IMR-90 (cell line): ENCODE results near the gene CC2D2A. TPM values are rescaled to one million over a fixed set of nuclear protein-coding genes. Genes with fewer than 3 reads are reported as not detected.

Source experiments
- ATAC-seq: fragments of 200-7000 bp; cut with Tn5 transposase; 2 replicates; pipeline ENCODE4 v1.9.1; 2020; ENCODE audit warnings: low read depth, mild to moderate bottlenecking, moderate library complexity
- BruUV-seq: library from RNA; stranded (reverse); fragments of 400-500 nt; replicated peaks from 2 replicates; lab custom pipeline; 2021; lab: Mats Ljungman, UMichigan
- CTCF ChIA-PET: fragments of 300-600 bp; formaldehyde crosslinking; extraction: SDS; loops from one replicate; lab custom pipeline; 2021; ENCODE audit warnings: antibody characterized with exemption; lab: Yijun Ruan, JAX
- POLR2A ChIA-PET: fragments of 300-600 bp; sonication (Branson Sonifier 250); formaldehyde crosslinking; loops from one replicate; lab custom pipeline; 2022; ENCODE audit warnings: antibody characterized with exemption; ENCODE audit not compliant: unreplicated experiment; lab: Charles Lee
- DNase-seq: peaks from one replicate; pipeline ENCODE4 v3.0.0; 2013
- H2AFZ ChIP-seq: replicated peaks from 2 replicates; pipeline ENCODE3; 2013; ENCODE audit warnings: low read length, mild to moderate bottlenecking; ENCODE audit not compliant: poor library complexity
- H2AK5ac ChIP-seq: 2 replicates; pipeline ENCODE4 v1.6.1; 2013; ENCODE audit warnings: low read depth, low read length, inconsistent platforms
- H2AK9ac ChIP-seq: replicated peaks from 2 replicates; pipeline ENCODE3; 2013; ENCODE audit warnings: mild to moderate bottlenecking, low read depth, low read length, moderate library complexity; ENCODE audit not compliant: poor library complexity
- H2BK120ac ChIP-seq: 2 replicates; pipeline ENCODE4 v1.6.1; 2013; ENCODE audit warnings: low read depth, low read length, inconsistent platforms
- H2BK15ac ChIP-seq: 3 replicates; pipeline ENCODE4 v1.6.1; 2013; ENCODE audit warnings: low read depth, low read length, inconsistent platforms
- H2BK20ac ChIP-seq: 2 replicates; pipeline ENCODE4 v1.6.1; 2013; ENCODE audit warnings: low read depth, mild to moderate bottlenecking, inconsistent platforms, low read length, moderate library complexity
- H2BK5ac ChIP-seq: 2 replicates; pipeline ENCODE4 v1.6.1; 2013; ENCODE audit warnings: mild to moderate bottlenecking, low read depth, low read length, inconsistent platforms; ENCODE audit not compliant: poor library complexity, severe bottlenecking
- H3K14ac ChIP-seq: replicated peaks from 2 replicates; pipeline ENCODE4 v1.6.1; 2013; ENCODE audit warnings: low read depth, low read length, inconsistent platforms
- H3K18ac ChIP-seq: 2 replicates; pipeline ENCODE4 v1.6.1; 2013; ENCODE audit warnings: low read depth, low read length, control low read depth
- H3K23ac ChIP-seq: 2 replicates; pipeline ENCODE4 v1.6.1; 2013; ENCODE audit warnings: low read depth, low read length, inconsistent platforms
- H3K27ac ChIP-seq: 2 replicates; pipeline ENCODE4 v1.5.1; 2013; ENCODE audit warnings: mild to moderate bottlenecking, control low read depth, low read length; ENCODE audit not compliant: insufficient read depth
- H3K27me3 ChIP-seq: 2 replicates; pipeline ENCODE4 v1.6.1; 2013; ENCODE audit warnings: low read length; ENCODE audit not compliant: control insufficient read depth, insufficient read depth
- H3K36me3 ChIP-seq: 2 replicates; pipeline ENCODE4 v1.6.1; 2013; ENCODE audit warnings: low read length, mixed read lengths; ENCODE audit not compliant: control insufficient read depth, insufficient read depth
- H3K4ac ChIP-seq: 2 replicates; pipeline ENCODE4 v1.6.1; 2013; ENCODE audit warnings: low read depth, low read length, inconsistent platforms
- H3K4me1 ChIP-seq: 2 replicates; pipeline ENCODE4 v1.6.1; 2013; ENCODE audit warnings: low read length, mixed read lengths; ENCODE audit not compliant: control insufficient read depth, insufficient read depth
- H3K4me2 ChIP-seq: 2 replicates; pipeline ENCODE4 v1.6.1; 2013; ENCODE audit warnings: low read depth, mild to moderate bottlenecking, control low read depth, low read length, moderate library complexity
- H3K4me3 ChIP-seq: 2 replicates; pipeline ENCODE4 v1.5.1; 2013; ENCODE audit warnings: low read depth, mild to moderate bottlenecking, control low read depth, low read length, moderate library complexity; ENCODE audit not compliant: insufficient read depth
- H3K56ac ChIP-seq: 2 replicates; pipeline ENCODE4 v1.6.1; 2013; ENCODE audit warnings: low read length, inconsistent platforms; ENCODE audit not compliant: insufficient read depth; ENCODE audit errors: extremely low read depth
- H3K79me1 ChIP-seq, 2 experiments: 2 replicates each; pipeline ENCODE4 v1.6.1; 2013; ENCODE audit warnings: low read length in 2 of 2, inconsistent platforms in 1 of 2, low read depth in 1 of 2
- H3K9ac ChIP-seq: 2 replicates; pipeline ENCODE4 v1.6.1; 2013; ENCODE audit warnings: low read depth, low read length, control low read depth
- H3K9me1 ChIP-seq: 2 replicates; pipeline ENCODE4 v1.6.1; 2013; ENCODE audit warnings: low read length, inconsistent platforms; ENCODE audit not compliant: insufficient read depth
- H3K9me3 ChIP-seq: 2 replicates; pipeline ENCODE4 v1.6.1; 2013; ENCODE audit warnings: low read length; ENCODE audit not compliant: control insufficient read depth, insufficient read depth
- H4K20me1 ChIP-seq: 2 replicates; pipeline ENCODE4 v1.6.1; 2013; ENCODE audit warnings: low read length, inconsistent platforms; ENCODE audit not compliant: insufficient read depth
- H4K5ac ChIP-seq: 2 replicates; pipeline ENCODE4 v1.6.1; 2013; ENCODE audit warnings: mild to moderate bottlenecking, low read depth, low read length, control low read depth
- H4K8ac ChIP-seq, 2 experiments: 2 replicates each; pipeline ENCODE4 v1.6.1; 2013; ENCODE audit warnings: low read depth in 2 of 2, low read length in 2 of 2, control low read depth in 1 of 2, inconsistent platforms in 1 of 2
- H4K91ac ChIP-seq: 2 replicates; pipeline ENCODE4 v1.6.1; 2013; ENCODE audit warnings: low read depth, low read length, inconsistent platforms; ENCODE audit not compliant: insufficient read depth
- CEBPB ChIP-seq: IDR thresholded peaks from 2 replicates; pipeline ENCODE4 v1.6.1; 2012; ENCODE audit warnings: low read depth, low read length, improper control_type of control experiment
- CHD1 ChIP-seq: IDR thresholded peaks from 2 replicates; pipeline ENCODE4 v1.6.1; 2012; ENCODE audit warnings: low read depth, low read length, improper control_type of control experiment
- RFX5 ChIP-seq: IDR thresholded peaks from 2 replicates; pipeline ENCODE4 v1.8.0; 2012; ENCODE audit warnings: low read depth, mild to moderate bottlenecking, low read length, moderate library complexity
- WGBS, 2 experiments: methylation state at CpG; one replicate each; pipeline versions ENCODE4 v1.1.5 to v1.1.7; 2013; ENCODE audit warnings: missing lambda C conversion rate in 2 of 2; ENCODE audit not compliant: insufficient read length in 1 of 2; ENCODE audit errors: extremely low coverage in 2 of 2; 5-methylcytosine and 5-hydroxymethylcytosine counted together
- dilution Hi-C: fragments of 300-500 bp; cut with HindIII; formaldehyde crosslinking; loops from one replicate; pipeline ENCODE4 v1.14.3; 2018; ENCODE audit warnings: low sequenced_read_pairs; ENCODE audit not compliant: unreplicated experiment
- in situ Hi-C: fragments of 300-500 bp; cut with MboI; formaldehyde crosslinking; loops from 3 replicates; pipeline ENCODE4 v1.14.3; 2019; ENCODE audit warnings: low sequenced_read_pairs, inconsistent platforms, mixed read lengths
- intact Hi-C: fragments of 100-400 bp; cut with micrococcal nuclease; formaldehyde crosslinking; loops from 2 replicates; pipeline ENCODE4 v1.10.0; 2022
- polyA plus RNA-seq, 3 experiments: library from polyadenylated mRNA; depleted of rRNA; stranded (reverse); fragments of >200 nt; gene quantifications; 2 replicates each; pipeline ENCODE4 v1.2.3, GENCODE V29; 2012; ENCODE audit warnings: low replicate concordance in 1 of 3
- total RNA-seq: library from RNA; depleted of rRNA; stranded (reverse); fragments of >200 nt; gene quantifications from 2 replicates; pipeline ENCODE4 v1.2.3, GENCODE V29; 2012

Gene CC2D2A
- total and polyA plus RNA-seq, 2 of the 4 experiments (the other 2 are of a cell fraction): 20.8 to 26.3 TPM

DNA sequence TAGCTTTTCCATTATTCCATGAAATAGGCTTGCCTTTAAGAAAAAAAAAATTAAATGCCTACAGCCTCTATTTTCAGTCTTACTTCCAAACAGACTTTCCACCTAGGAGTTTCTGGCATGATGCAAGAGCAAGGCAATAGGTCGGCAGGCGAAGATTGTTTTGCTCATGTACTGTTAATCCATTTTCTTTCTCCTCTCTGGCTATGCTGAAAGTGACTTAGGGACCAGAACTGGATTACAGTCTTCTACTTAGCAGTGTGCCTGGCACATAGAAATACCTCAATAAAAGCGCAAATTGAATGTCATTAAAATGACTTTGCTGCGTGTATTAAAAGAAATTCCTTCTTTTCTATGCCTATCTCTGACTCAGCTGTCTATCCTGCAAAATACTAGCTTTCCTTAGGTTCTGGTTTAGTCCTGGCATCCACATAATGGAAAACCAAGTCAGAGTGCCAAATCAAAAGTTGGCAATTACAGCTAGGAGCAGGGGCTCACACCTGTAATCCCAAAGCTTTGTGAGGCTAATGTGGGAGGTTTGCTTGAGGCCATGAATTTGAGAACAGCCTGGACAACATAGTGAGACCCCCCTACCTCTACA lies 51.9 kb downstream of the CC2D2A start:
- ATAC-seq: no peak
- peak overlapping the region; percentile 12; the same call in 1 of the 2 replicates for H3K4ac ChIP-seq
- H2BK120ac ChIP-seq: no peak overlapping the region
- no peaks in the 10 kb centered on the region for H3K27me3 ChIP-seq
- H3K4me2 ChIP-seq: no peak overlapping the region
- CTCF ChIA-PET: no interaction called here
- no peak overlapping the region for H2AK9ac ChIP-seq
- peak overlapping the region; percentile 37; the same call in 1 of the 2 replicates for H3K14ac ChIP-seq
- POLR2A ChIA-PET: no interaction called here
- no peak overlapping the region for H3K27ac ChIP-seq
- H3K4me3 ChIP-seq: no peak overlapping the region
- no peak overlapping the region for H3K23ac ChIP-seq
- intact Hi-C loops: no loop called here
- no peak overlapping the region; the same call in 2 of the 3 replicates for H2BK15ac ChIP-seq
- H4K8ac ChIP-seq: no peak overlapping the region
- peak; percentile 41 for DNase-seq
- no peak overlapping the region for H2BK5ac ChIP-seq
- H4K5ac ChIP-seq: no peak overlapping the region
- H2AFZ ChIP-seq: no peak overlapping the region
- no peak for TF ChIP-seq RFX5
- TF ChIP-seq CHD1: no peak
- TF ChIP-seq CEBPB: peak; percentile 65
- H3K9me3 ChIP-seq: no peaks in the 10 kb centered on the region
- BruUV-seq: no TSS peak
- WGBS, 2 experiments: 96% methylated on average over 4 of the region's 4 CpGs; no CpG with 5 or more reads in 1 of the 2 experiments
- peaks cover 9% of the 10 kb centered on the region; the same call in 1 of the 2 replicates for H3K9me1 ChIP-seq
- in situ Hi-C loops: no loop called here
- H3K9ac ChIP-seq: no peak overlapping the region
- H4K91ac ChIP-seq: 0 out of 2 replicates have a peak overlapping the region, but pooled peaks have one; percentile 20
- H3K79me1 ChIP-seq: no peaks in the 10 kb centered on the region
- H3K56ac ChIP-seq: no peak overlapping the region
- peak overlapping the region; percentile 32; the same call in 1 of the 2 replicates for H2BK20ac ChIP-seq
- no peaks in the 10 kb centered on the region for H4K20me1 ChIP-seq
- no peak overlapping the region for H2AK5ac ChIP-seq
- no peak overlapping the region for H3K18ac ChIP-seq
- dilution Hi-C loops: no loop called here
- peaks cover 2% of the 10 kb centered on the region; the same call in 1 of the 2 replicates for H3K4me1 ChIP-seq
- H3K36me3 ChIP-seq: peaks cover 17% of the 10 kb centered on the region
